GM12878 (cell line): ENCODE results near the gene HDHD2. TPM values are rescaled to one million over a fixed set of nuclear protein-coding genes. Genes with fewer than 3 reads are reported as not detected.

ENCODE experiments used
- ATAC-seq: fragments of 200-7000 bp; cut with Tn5 transposase; 3 replicates; pipeline ENCODE4 v1.9.1; 2020; ENCODE audit warnings: mild to moderate bottlenecking, moderate library complexity
- BruUV-seq: library from RNA; stranded (reverse); fragments of 400-500 nt; replicated peaks from 2 replicates; lab custom pipeline; 2021; lab: Mats Ljungman, UMichigan
- CTCF ChIA-PET: fragments of 300-600 bp; sonication (Branson Sonifier 250); formaldehyde crosslinking; extraction: SDS; loops from one replicate; lab custom pipeline; 2021; ENCODE audit warnings: inconsistent platforms; lab: Yijun Ruan, JAX
- POLR2A ChIA-PET: fragments of 350-600 bp; formaldehyde crosslinking; extraction: SDS; loops from one replicate; lab custom pipeline; 2021; ENCODE audit warnings: inconsistent platforms; lab: Charles Lee
- RAD21 ChIA-PET: fragments of 300-600 bp; sonication (Branson Sonifier 250); formaldehyde crosslinking; loops from one replicate; lab custom pipeline; 2023; ENCODE audit warnings: antibody characterized with exemption; ENCODE audit not compliant: unreplicated experiment; lab: Charles Lee
- SMC1A ChIA-PET: fragments of 300-600 bp; sonication (Branson Sonifier 250); formaldehyde crosslinking; loops from one replicate; lab custom pipeline; 2023; ENCODE audit not compliant: unreplicated experiment, uncharacterized antibody; lab: Charles Lee
- DNase-seq: peaks from one replicate; pipeline ENCODE4 v3.0.0-alpha.2; 2011; ENCODE audit warnings: low read depth, low spot score
- FAIRE-seq: peaks from 3 replicates; lab custom pipeline; 2011; peaks lifted over from hg19 to GRCh38; lab: Jason Lieb, UNC
- H2AFZ ChIP-seq: 2 replicates; pipeline ENCODE4 v1.6.0; 2011; ENCODE audit warnings: low read depth, low read length, control low read depth; ENCODE audit not compliant: control insufficient read depth
- H3K27ac ChIP-seq: 2 replicates; pipeline ENCODE4 v1.5.1; 2011; ENCODE audit warnings: control low read depth; ENCODE audit not compliant: control insufficient read depth, insufficient read depth
- H3K27me3 ChIP-seq, 2 experiments: replicated peaks in 1 of 2; 2 replicates each; pipeline versions ENCODE4 v1.6.0 to v1.6.1; 2011; ENCODE audit warnings: low read length in 1 of 2; ENCODE audit not compliant: control insufficient read depth in 2 of 2, insufficient read depth in 2 of 2
- H3K36me3 ChIP-seq, 2 experiments: 2 replicates each; pipeline ENCODE4 v1.5.1; 2011; ENCODE audit warnings: low read length in 1 of 2; ENCODE audit not compliant: control insufficient read depth in 2 of 2, insufficient read depth in 2 of 2
- H3K4me1 ChIP-seq: 2 replicates; pipeline ENCODE4 v1.6.1; 2011; ENCODE audit warnings: mild to moderate bottlenecking, low read length, moderate library complexity, mixed read lengths; ENCODE audit not compliant: control insufficient read depth, insufficient read depth
- H3K4me2 ChIP-seq: 2 replicates; pipeline ENCODE4 v1.6.0; 2011; ENCODE audit warnings: control low read depth; ENCODE audit not compliant: control insufficient read depth, insufficient read depth
- H3K4me3 ChIP-seq: fragments of 200-600 bp; sonication (generic); 2 replicates; pipeline ENCODE4 v1.5.1; 2016
- H3K79me2 ChIP-seq: 2 replicates; pipeline ENCODE4 v1.6.0; 2011; ENCODE audit warnings: low read length; ENCODE audit not compliant: control insufficient read depth, insufficient read depth
- H3K9ac ChIP-seq: 2 replicates; pipeline ENCODE4 v1.8.0; 2011; ENCODE audit warnings: low read length, control low read depth, mixed read lengths; ENCODE audit not compliant: control insufficient read depth, insufficient read depth
- H3K9me3 ChIP-seq: replicated peaks from 3 replicates; pipeline ENCODE4 v1.5.1; 2011; ENCODE audit warnings: mild to moderate bottlenecking, low read length; ENCODE audit not compliant: control insufficient read depth, insufficient read depth
- H4K20me1 ChIP-seq: 2 replicates; pipeline ENCODE4 v1.6.0; 2011; ENCODE audit not compliant: control insufficient read depth, insufficient read depth
- BCL11A ChIP-seq: IDR thresholded peaks from 2 replicates; pipeline ENCODE4 v1.6.1; 2011; ENCODE audit warnings: low read depth, low read length
- CBX3 ChIP-seq: fragments of 200-600 bp; sonication (generic); IDR thresholded peaks from 2 replicates; pipeline ENCODE4 v1.6.1; 2016; ENCODE audit warnings: low read depth, borderline replicate concordance
- CREB1 ChIP-seq: IDR thresholded peaks from 2 replicates; pipeline ENCODE4 v1.6.1; 2012; ENCODE audit warnings: low read depth, mild to moderate bottlenecking, inconsistent platforms
- EED ChIP-seq: sonication (generic); IDR thresholded peaks from 2 replicates; pipeline ENCODE4 v1.6.1; 2016; ENCODE audit warnings: antibody characterized with exemption, low read depth
- ESRRA ChIP-seq: IDR thresholded peaks from 2 replicates; pipeline ENCODE4 v1.6.1; 2012; ENCODE audit warnings: mild to moderate bottlenecking, low read length, improper control_type of control experiment
- FOS ChIP-seq: IDR thresholded peaks from 3 replicates; pipeline ENCODE4 v1.6.1; 2011; ENCODE audit warnings: borderline replicate concordance; ENCODE audit not compliant: insufficient read length; ENCODE audit errors: extremely low read depth
- HCFC1 ChIP-seq: fragments of 150-350 bp; IDR thresholded peaks from 2 replicates; pipeline ENCODE4 v1.6.1; 2014; ENCODE audit warnings: low read length
- JUND ChIP-seq: IDR thresholded peaks from 2 replicates; pipeline ENCODE4 v1.6.1; 2012; ENCODE audit warnings: low read depth, mild to moderate bottlenecking, low read length, improper control_type of control experiment, moderate library complexity
- MTA2 ChIP-seq: fragments of 450-650 bp; IDR thresholded peaks from 2 replicates; pipeline ENCODE4 v1.6.1; 2016; ENCODE audit warnings: low read depth, mild to moderate bottlenecking, moderate library complexity
- NFYB ChIP-seq: IDR thresholded peaks from 2 replicates; pipeline ENCODE4 v1.6.1; 2011; ENCODE audit warnings: low read depth, mild to moderate bottlenecking, low read length, improper control_type of control experiment, moderate library complexity; ENCODE audit not compliant: insufficient read depth
- PAX8 ChIP-seq: fragments of 450-650 bp; IDR thresholded peaks from 2 replicates; pipeline ENCODE4 v1.6.1; 2017; ENCODE audit warnings: mild to moderate bottlenecking, moderate library complexity
- PML ChIP-seq: IDR thresholded peaks from 2 replicates; pipeline ENCODE4 v1.6.1; 2012; ENCODE audit warnings: low read length, inconsistent platforms
- POLR2AphosphoS2 ChIP-seq: IDR thresholded peaks from 2 replicates; pipeline ENCODE4 v1.6.1; 2011; ENCODE audit warnings: low read depth, mild to moderate bottlenecking, low read length, improper control_type of control experiment, moderate library complexity
- TBL1XR1 ChIP-seq: IDR thresholded peaks from 2 replicates; pipeline ENCODE4 v1.6.1; 2012; ENCODE audit warnings: low read depth, low read length, improper control_type of control experiment
- WGBS: methylation state at CpG from one replicate; pipeline ENCODE4 v1.1.6; 2016; ENCODE audit warnings: low lambda C conversion rate; ENCODE audit not compliant: insufficient replicate concordance, insufficient coverage; ENCODE audit errors: missing lambda C conversion rate; 5-methylcytosine and 5-hydroxymethylcytosine counted together
- in situ Hi-C: fragments of 300-500 bp; cut with MboI; formaldehyde crosslinking; loops from 9 replicates; pipeline ENCODE4 v1.14.3; 2018; ENCODE audit warnings: mixed read lengths
- intact Hi-C: fragments of 100-400 bp; cut with micrococcal nuclease; formaldehyde crosslinking; loops from one replicate; pipeline ENCODE4 v1.14.2; 2022; ENCODE audit not compliant: unreplicated experiment
- polyA plus RNA-seq, 11 experiments: library from polyadenylated mRNA; depleted of rRNA in 4 of 11; unstranded in 6 of 11; stranded (reverse) in 5 of 11; fragments of >200 nt; fragmentation: Nextera tagmentation in 4 of 11; fragmentation: Illumina TruSeq in 1 of 11; extraction: Ambion mirVana in 4 of 11; extraction: Trizol in 1 of 11; gene quantifications; 1 replicate in 1 of 11; 2 replicates in 10 of 11; pipeline versions ENCODE4 v1.2.1 to v1.2.3, GENCODE V29; 2011 to 2016; ENCODE audit warnings: inconsistent platforms in 2 of 11, missing spikeins in 2 of 11, low read depth in 1 of 11
- total RNA-seq, 4 experiments: library from RNA; depleted of rRNA in 3 of 4; stranded (reverse); fragments of >200 nt in 3 of 4; fragmentation: Illumina TruSeq in 1 of 4; extraction: Trizol in 1 of 4; gene quantifications; 2 replicates each; pipeline versions ENCODE4 v1.2.1 to v1.2.3, GENCODE V29; 2013 to 2021
- TF ChIP-seq, protein P1 (sequence below): fragments of 450-650 bp; formaldehyde crosslinking; IDR thresholded peaks from 2 replicates; pipeline ENCODE4 v1.4.0; 2020; ENCODE audit warnings: mild to moderate bottlenecking, moderate library complexity
- TF ChIP-seq, protein P2 (sequence below): IDR thresholded peaks from 2 replicates; pipeline ENCODE4 v1.6.1; 2012; ENCODE audit warnings: low read depth, low read length, improper control_type of control experiment
- TF ChIP-seq, protein P3 (sequence below): fragments of 450-650 bp; IDR thresholded peaks from 2 replicates; pipeline ENCODE4 v1.6.1; 2016; ENCODE audit warnings: mild to moderate bottlenecking

HDHD2 gene
- total and polyA plus RNA-seq, 10 of the 15 experiments (the other 5 are each of a cell fraction or from before 2014, with no cell fraction given), result 4.6 to 29.1 (median 17.7) TPM

DNA sequence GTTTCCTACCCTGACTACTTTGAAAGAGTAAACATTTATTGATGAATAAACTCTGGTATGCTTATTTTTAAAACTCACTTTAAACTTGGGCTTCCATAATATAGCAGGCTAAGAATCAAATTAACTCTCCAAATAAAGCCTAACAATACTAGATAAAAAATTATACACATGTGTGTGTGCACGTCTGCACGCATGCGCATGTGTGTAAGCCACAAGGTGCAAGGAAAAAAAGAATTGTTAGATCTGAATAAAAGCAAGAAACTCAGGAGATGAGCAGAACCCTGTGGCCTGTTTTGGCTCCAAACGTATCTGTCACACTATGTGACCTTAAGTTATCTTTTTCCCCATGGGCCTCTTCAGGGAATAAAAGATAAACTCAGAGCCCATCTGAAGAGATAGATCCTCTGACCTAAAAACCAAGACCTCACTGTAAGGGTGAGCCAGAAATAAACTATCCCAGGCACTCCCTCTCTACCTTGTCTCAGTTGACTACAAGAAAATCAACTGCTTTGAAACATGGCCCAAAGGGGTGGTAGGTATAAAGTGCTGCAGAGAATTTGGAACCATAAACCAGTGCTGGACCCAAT lies 6.3 kb downstream of the HDHD2 start (continued):
- TF ChIP-seq, protein P1, sequence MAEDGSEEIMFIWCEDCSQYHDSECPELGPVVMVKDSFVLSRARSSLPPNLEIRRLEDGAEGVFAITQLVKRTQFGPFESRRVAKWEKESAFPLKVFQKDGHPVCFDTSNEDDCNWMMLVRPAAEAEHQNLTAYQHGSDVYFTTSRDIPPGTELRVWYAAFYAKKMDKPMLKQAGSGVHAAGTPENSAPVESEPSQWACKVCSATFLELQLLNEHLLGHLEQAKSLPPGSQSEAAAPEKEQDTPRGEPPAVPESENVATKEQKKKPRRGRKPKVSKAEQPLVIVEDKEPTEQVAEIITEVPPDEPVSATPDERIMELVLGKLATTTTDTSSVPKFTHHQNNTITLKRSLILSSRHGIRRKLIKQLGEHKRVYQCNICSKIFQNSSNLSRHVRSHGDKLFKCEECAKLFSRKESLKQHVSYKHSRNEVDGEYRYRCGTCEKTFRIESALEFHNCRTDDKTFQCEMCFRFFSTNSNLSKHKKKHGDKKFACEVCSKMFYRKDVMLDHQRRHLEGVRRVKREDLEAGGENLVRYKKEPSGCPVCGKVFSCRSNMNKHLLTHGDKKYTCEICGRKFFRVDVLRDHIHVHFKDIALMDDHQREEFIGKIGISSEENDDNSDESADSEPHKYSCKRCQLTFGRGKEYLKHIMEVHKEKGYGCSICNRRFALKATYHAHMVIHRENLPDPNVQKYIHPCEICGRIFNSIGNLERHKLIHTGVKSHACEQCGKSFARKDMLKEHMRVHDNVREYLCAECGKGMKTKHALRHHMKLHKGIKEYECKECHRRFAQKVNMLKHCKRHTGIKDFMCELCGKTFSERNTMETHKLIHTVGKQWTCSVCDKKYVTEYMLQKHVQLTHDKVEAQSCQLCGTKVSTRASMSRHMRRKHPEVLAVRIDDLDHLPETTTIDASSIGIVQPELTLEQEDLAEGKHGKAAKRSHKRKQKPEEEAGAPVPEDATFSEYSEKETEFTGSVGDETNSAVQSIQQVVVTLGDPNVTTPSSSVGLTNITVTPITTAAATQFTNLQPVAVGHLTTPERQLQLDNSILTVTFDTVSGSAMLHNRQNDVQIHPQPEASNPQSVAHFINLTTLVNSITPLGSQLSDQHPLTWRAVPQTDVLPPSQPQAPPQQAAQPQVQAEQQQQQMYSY (CRISPR knock-in tag), result no peak
- no peak for TF ChIP-seq HCFC1
- TF ChIP-seq BCL11A, result no peak
- TF ChIP-seq JUND, result no peak

DNA sequence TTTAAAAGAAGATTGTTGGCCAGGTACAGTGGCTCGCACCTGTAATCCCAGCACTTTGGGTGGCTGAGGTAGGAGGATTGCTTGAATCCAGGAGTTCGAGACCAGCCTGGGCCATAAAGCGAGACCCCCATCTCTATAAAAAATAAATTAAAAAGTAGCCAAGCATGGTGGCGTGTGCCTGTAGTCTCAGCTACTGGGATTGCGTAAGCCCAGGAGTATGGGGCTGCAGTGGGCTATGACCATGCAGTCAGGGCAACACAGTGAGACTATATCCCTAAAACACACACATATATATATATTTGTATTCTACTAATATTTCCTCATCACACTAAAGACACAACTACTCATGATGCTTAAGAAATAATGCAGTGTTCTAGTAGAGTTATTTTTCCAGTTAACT lies 7.1 kb downstream of the HDHD2 start:
- Histone ChIP-seq H3K27ac (no peak overlapping the region), H4K20me1 (no peaks in the 10 kb centered on the region), H3K4me3 (no peak overlapping the region), H3K4me1 (no peaks in the 10 kb centered on the region), H3K9ac (no peak overlapping the region), H3K36me3 (no peaks in the 10 kb centered on the region), H3K4me2 (no peak overlapping the region), H2AFZ (no peak overlapping the region), H3K27me3 (no peaks in the 10 kb centered on the region), H3K79me2 (peaks cover 1% of the 10 kb centered on the region; the same call in 1 of the 2 replicates), H3K9me3 (no peaks in the 10 kb centered on the region)
- FAIRE-seq, result no peak
- ChIA-PET SMC1A (no interaction called here), CTCF (interaction anchor here (1.0 kb wide), 1 partner anchor 42 kb away, joined by 3 read pairs; no protein-coding TSS in a partner anchor), RAD21 (no interaction called here), POLR2A (no interaction called here)
- in situ Hi-C loops (no loop called here), intact Hi-C loops (no loop called here)
- ATAC-seq, result no peak
- no TSS peak for BruUV-seq
- 93% methylated on average over 5 of the region's 5 CpGs for WGBS
- no peak for DNase-seq
- TF ChIP-seq TBL1XR1 (no peak), MTA2 (no peak), CBX3 (no peak), PML (no peak), POLR2AphosphoS2 (no peak), EED (no peak), FOS (no peak), PAX8 (no peak), ESRRA (no peak), CREB1 (no peak), NFYB (no peak)
- TF ChIP-seq, protein P2, sequence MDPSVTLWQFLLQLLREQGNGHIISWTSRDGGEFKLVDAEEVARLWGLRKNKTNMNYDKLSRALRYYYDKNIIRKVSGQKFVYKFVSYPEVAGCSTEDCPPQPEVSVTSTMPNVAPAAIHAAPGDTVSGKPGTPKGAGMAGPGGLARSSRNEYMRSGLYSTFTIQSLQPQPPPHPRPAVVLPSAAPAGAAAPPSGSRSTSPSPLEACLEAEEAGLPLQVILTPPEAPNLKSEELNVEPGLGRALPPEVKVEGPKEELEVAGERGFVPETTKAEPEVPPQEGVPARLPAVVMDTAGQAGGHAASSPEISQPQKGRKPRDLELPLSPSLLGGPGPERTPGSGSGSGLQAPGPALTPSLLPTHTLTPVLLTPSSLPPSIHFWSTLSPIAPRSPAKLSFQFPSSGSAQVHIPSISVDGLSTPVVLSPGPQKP, result no peak
- TF ChIP-seq, protein P3, sequence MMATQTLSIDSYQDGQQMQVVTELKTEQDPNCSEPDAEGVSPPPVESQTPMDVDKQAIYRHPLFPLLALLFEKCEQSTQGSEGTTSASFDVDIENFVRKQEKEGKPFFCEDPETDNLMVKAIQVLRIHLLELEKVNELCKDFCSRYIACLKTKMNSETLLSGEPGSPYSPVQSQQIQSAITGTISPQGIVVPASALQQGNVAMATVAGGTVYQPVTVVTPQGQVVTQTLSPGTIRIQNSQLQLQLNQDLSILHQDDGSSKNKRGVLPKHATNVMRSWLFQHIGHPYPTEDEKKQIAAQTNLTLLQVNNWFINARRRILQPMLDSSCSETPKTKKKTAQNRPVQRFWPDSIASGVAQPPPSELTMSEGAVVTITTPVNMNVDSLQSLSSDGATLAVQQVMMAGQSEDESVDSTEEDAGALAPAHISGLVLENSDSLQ, result no peak
